Activated CD4-positive, alpha-beta T cell treated with anti-CD3 and anti-CD28 coated beads, Interleukin-2, amount 10 ng/mL, durations not matched to agents 7 days and 5 days (primary cell): Measurements from ENCODE around the gene HEATR9. TPM values are rescaled to one million over a fixed set of nuclear protein-coding genes. Genes with fewer than 3 reads are reported as not detected.

Experiments used
- CTCF ChIA-PET: fragments of 350-600 bp; sonication (Branson Sonifier 250); formaldehyde crosslinking; loops from one replicate; lab custom pipeline; 2021; ENCODE audit warnings: antibody characterized with exemption; lab: Charles Lee
- POLR2A ChIA-PET: fragments of 350-600 bp; sonication (Branson Sonifier 250); formaldehyde crosslinking; loops from one replicate; lab custom pipeline; 2021; ENCODE audit warnings: antibody characterized with exemption; lab: Charles Lee
- DNase-seq: peaks from one replicate; pipeline ENCODE4 v3.0.0-alpha.2; 2020
- H3K27ac Mint-ChIP-seq: one replicate; pipeline ENCODE4 v1.8.0; 2021; ENCODE audit warnings: mild to moderate bottlenecking, moderate library complexity, mixed read lengths
- H3K27me3 Mint-ChIP-seq: one replicate; pipeline ENCODE4 v1.8.0; 2021; ENCODE audit warnings: mixed read lengths
- H3K36me3 Mint-ChIP-seq: one replicate; pipeline ENCODE4 v1.8.0; 2021; ENCODE audit warnings: low read depth, mixed read lengths
- H3K4me1 Mint-ChIP-seq: one replicate; pipeline ENCODE4 v1.8.0; 2021; ENCODE audit warnings: mixed read lengths
- H3K4me3 Mint-ChIP-seq: one replicate; pipeline ENCODE4 v1.8.0; 2021; ENCODE audit warnings: mild to moderate bottlenecking, moderate library complexity, mixed read lengths
- H3K9me3 Mint-ChIP-seq: one replicate; pipeline ENCODE4 v1.8.0; 2021; ENCODE audit warnings: mixed read lengths
- total RNA-seq, 2 experiments: library from RNA; stranded (reverse); gene quantifications; one replicate each; pipeline ENCODE4 v1.2.3, GENCODE V29; 2021

The HEATR9 gene
- total RNA-seq, 2 experiments from 2014 or later: 0.17 to 0.27 TPM

GRCh38 chr17:35875072-35875799 lies 6.5 kb upstream of the HEATR9 start:
- Mint-ChIP-seq H3K27me3 (no peaks in the 10 kb centered on the region), H3K36me3 (peaks cover 14% of the 10 kb centered on the region), H3K9me3 (no peaks in the 10 kb centered on the region), H3K4me1 (peaks cover 71% of the 10 kb centered on the region), H3K27ac (peak overlapping the region; percentile 79), H3K4me3 (no peak overlapping the region)
- ChIA-PET POLR2A (no interaction called here), CTCF (interaction anchor here (0.6 to 3.4 kb wide), 5 partner anchors 12 to 224 kb away, joined by 3 to 17 read pairs (median 7); no protein-coding TSS in a partner anchor)
- no peak for DNase-seq

GRCh38 chr17:35872196-35872980 lies 3.7 kb upstream of the HEATR9 start:
- Mint-ChIP-seq H3K9me3 (no peaks in the 10 kb centered on the region), H3K4me3 (no peak overlapping the region), H3K36me3 (peaks cover 10% of the 10 kb centered on the region), H3K27ac (peak overlapping the region; percentile 72), H3K27me3 (no peaks in the 10 kb centered on the region), H3K4me1 (peaks cover 58% of the 10 kb centered on the region)
- POLR2A ChIA-PET: interaction anchor here (0.6 to 1.2 kb wide), 2 partner anchors 8 to 35 kb away, joined by 6 to 8 read pairs; partner anchors contain the start of gene CCL5
- CTCF ChIA-PET: interaction anchor here (0.6 to 3.0 kb wide), 9 partner anchors 9 to 221 kb away, joined by 3 to 14 read pairs (median 3); partner anchors contain the start of gene CCL5
- DNase-seq: no peak

GRCh38 chr17:35870906-35871819 lies 2.5 kb upstream of the HEATR9 start:
- CTCF ChIA-PET: interaction anchor here (0.5 to 3.0 kb wide), 16 partner anchors 8 to 126 kb away, joined by 3 to 14 read pairs (median 4); partner anchors contain the start of gene CCL5
- Mint-ChIP-seq H3K36me3 (peaks cover 8% of the 10 kb centered on the region), H3K27me3 (no peaks in the 10 kb centered on the region), H3K9me3 (no peaks in the 10 kb centered on the region), H3K27ac (peak overlapping the region; percentile 71), H3K4me1 (peaks cover 54% of the 10 kb centered on the region), H3K4me3 (no peak overlapping the region)
- DNase-seq: peak; percentile 59
- POLR2A ChIA-PET: interaction anchor here (0.6 to 1.2 kb wide), 2 partner anchors 9 to 14 kb away, joined by 3 to 8 read pairs; partner anchors contain the start of gene CCL5

GRCh38 chr17:35867574-35867973 lies 1.1 kb downstream of the HEATR9 start:
- ChIA-PET POLR2A (no interaction called here), CTCF (no interaction called here)
- peaks cover 45% of the 10 kb centered on the region for H3K4me1 Mint-ChIP-seq
- H3K36me3 Mint-ChIP-seq: peaks cover 10% of the 10 kb centered on the region
- no peaks in the 10 kb centered on the region for H3K9me3 Mint-ChIP-seq
- H3K27me3 Mint-ChIP-seq: no peaks in the 10 kb centered on the region
- H3K4me3 Mint-ChIP-seq: no peak overlapping the region
- no peak overlapping the region for H3K27ac Mint-ChIP-seq
- no peak for DNase-seq

GRCh38 chr17:35866341-35866950 lies 2.2 kb downstream of the HEATR9 start:
- ChIA-PET POLR2A (no interaction called here), CTCF (interaction anchor here (0.6 to 1.4 kb wide), 6 partner anchors 13 to 233 kb away, joined by 3 to 5 read pairs (median 3); partner anchors contain the start of gene CCL5)
- Mint-ChIP-seq H3K27me3 (no peaks in the 10 kb centered on the region), H3K4me3 (no peak overlapping the region), H3K4me1 (peaks cover 37% of the 10 kb centered on the region), H3K9me3 (no peaks in the 10 kb centered on the region), H3K36me3 (peaks cover 4% of the 10 kb centered on the region), H3K27ac (no peak overlapping the region)
- no peak for DNase-seq

- no peak for DNase-seq
- no peak overlapping the region for H3K4me3 Mint-ChIP-seq
- CTCF ChIA-PET: interaction anchor here (0.6 to 3.8 kb wide), 10 partner anchors 9 to 234 kb away, joined by 3 to 17 read pairs (median 3); partner anchors contain the start of gene CCL5
- no peaks in the 10 kb centered on the region for H3K27me3 Mint-ChIP-seq
- POLR2A ChIA-PET: interaction anchor here (0.9 kb wide), 1 partner anchor 9 kb away, joined by 3 read pairs; no protein-coding TSS in a partner anchor
- H3K4me1 Mint-ChIP-seq: peaks cover 29% of the 10 kb centered on the region
- no peaks in the 10 kb centered on the region for H3K9me3 Mint-ChIP-seq
- peaks cover 3% of the 10 kb centered on the region for H3K36me3 Mint-ChIP-seq
- no peak overlapping the region for H3K27ac Mint-ChIP-seq
These were observed 3.0 kb downstream of the HEATR9 start for GRCh38 chr17:35865412-35866340.

- Mint-ChIP-seq H3K36me3 (peaks cover 3% of the 10 kb centered on the region), H3K27ac (no peak overlapping the region), H3K9me3 (no peaks in the 10 kb centered on the region), H3K27me3 (no peaks in the 10 kb centered on the region), H3K4me3 (no peak overlapping the region), H3K4me1 (peaks cover 26% of the 10 kb centered on the region)
- CTCF ChIA-PET: interaction anchor here (0.9 to 3.8 kb wide), 4 partner anchors 8 to 208 kb away, joined by 3 to 17 read pairs (median 3); no protein-coding TSS in a partner anchor
- DNase-seq: no peak
- POLR2A ChIA-PET: interaction anchor here (0.9 kb wide), 1 partner anchor 8 kb away, joined by 3 read pairs; no protein-coding TSS in a partner anchor
These were observed 3.8 kb downstream of the HEATR9 start for GRCh38 chr17:35864853-35865252.

GRCh38 chr17:35856603-35857002 lies 12.1 kb downstream of the HEATR9 start:
- CTCF ChIA-PET: interaction anchor here (0.5 to 1.5 kb wide), 7 partner anchors 8 to 252 kb away, joined by 3 to 5 read pairs (median 3); partner anchors contain the start of gene HEATR9
- Mint-ChIP-seq H3K36me3 (peaks cover 22% of the 10 kb centered on the region), H3K27ac (peak overlapping the region; percentile 21)

GRCh38 chr17:35855965-35856364 lies 12.7 kb downstream of the HEATR9 start:
- ChIA-PET CTCF (interaction anchor here (0.8 kb wide), 2 partner anchors 13 to 114 kb away, joined by 3 to 5 read pairs; partner anchors contain the start of gene HEATR9), POLR2A (interaction anchor here (1.4 kb wide), 1 partner anchor 9 kb away, joined by 3 read pairs; no protein-coding TSS in a partner anchor)
- peaks cover 27% of the 10 kb centered on the region for H3K36me3 Mint-ChIP-seq
- no peaks in the 10 kb centered on the region for H3K27me3 Mint-ChIP-seq
- peaks cover 19% of the 10 kb centered on the region for H3K4me1 Mint-ChIP-seq
- peak overlapping the region; percentile 58 for H3K27ac Mint-ChIP-seq
- no peak for DNase-seq
- H3K4me3 Mint-ChIP-seq: no peak overlapping the region
- H3K9me3 Mint-ChIP-seq: no peaks in the 10 kb centered on the region

More at GRCh38 chr17:35856603-35857002, 12.1 kb downstream of the HEATR9 start:
- POLR2A ChIA-PET: interaction anchor here (1.4 kb wide), 1 partner anchor 8 kb away, joined by 3 read pairs; no protein-coding TSS in a partner anchor
- no peaks in the 10 kb centered on the region for H3K9me3 Mint-ChIP-seq
- no peak overlapping the region for H3K4me3 Mint-ChIP-seq
- DNase-seq: no peak
- no peaks in the 10 kb centered on the region for H3K27me3 Mint-ChIP-seq
- peaks cover 14% of the 10 kb centered on the region for H3K4me1 Mint-ChIP-seq
